ENCODE results near the gene SH2D6.
A peak's percentile ranks its signal among the peaks of the same experiment; 100 is the strongest.

Gene SH2D6

DNA sequence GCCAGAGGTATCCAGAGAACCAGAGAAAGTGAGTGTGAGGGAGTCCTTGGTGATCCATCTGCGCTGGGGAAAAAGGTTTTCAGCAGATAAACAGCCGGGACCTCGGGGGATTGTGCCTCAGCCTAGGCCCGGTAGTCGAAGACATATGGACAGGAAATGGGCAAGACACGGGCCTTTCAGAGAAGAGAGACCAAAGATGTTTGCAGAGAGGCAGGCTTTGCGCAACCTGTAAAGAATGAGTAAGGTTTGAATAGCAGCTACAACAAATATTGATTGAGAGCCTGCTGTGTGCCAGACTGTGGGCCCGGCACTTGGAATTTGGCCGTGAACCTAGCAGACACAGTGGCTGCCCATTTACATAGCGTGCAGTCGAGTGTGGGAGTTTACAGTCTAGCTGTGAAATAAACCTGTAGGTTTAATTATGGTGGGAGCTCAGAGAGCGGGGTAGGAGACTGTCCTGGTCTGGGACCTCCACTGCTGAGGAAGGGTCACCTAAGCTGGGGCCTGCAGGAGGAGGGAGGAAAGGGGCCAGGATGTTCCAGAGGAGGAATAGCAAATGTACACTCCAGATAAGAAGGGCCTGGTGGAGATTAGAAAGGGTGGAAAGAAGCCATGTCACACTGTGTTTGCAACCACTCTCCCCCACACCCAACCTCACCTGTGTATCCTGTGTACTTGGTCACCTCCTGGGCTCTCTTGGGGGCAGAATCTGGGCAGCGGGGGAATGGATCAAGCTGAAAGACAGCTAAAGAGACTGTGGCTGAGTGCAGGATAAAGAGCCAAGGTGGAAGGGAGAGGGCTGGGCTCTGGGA, 3.0 kb downstream of the SH2D6 start:
- DNase-seq: no peak
- H3K27ac Mint-ChIP-seq: peak overlapping the region; percentile 98
- H3K4me1 Mint-ChIP-seq: peaks cover 55% of the 10 kb centered on the region
- H3K27me3 Mint-ChIP-seq (ENCODE audit: low read depth, poor library complexity): peaks cover 4% of the 10 kb centered on the region
- H3K9me3 Mint-ChIP-seq: no peaks in the 10 kb centered on the region
- H3K4me3 Mint-ChIP-seq: peak overlapping the region; percentile 28
- H3K36me3 Mint-ChIP-seq (ENCODE audit: low read depth): no peaks in the 10 kb centered on the region
- TF ChIP-seq, protein P1, sequence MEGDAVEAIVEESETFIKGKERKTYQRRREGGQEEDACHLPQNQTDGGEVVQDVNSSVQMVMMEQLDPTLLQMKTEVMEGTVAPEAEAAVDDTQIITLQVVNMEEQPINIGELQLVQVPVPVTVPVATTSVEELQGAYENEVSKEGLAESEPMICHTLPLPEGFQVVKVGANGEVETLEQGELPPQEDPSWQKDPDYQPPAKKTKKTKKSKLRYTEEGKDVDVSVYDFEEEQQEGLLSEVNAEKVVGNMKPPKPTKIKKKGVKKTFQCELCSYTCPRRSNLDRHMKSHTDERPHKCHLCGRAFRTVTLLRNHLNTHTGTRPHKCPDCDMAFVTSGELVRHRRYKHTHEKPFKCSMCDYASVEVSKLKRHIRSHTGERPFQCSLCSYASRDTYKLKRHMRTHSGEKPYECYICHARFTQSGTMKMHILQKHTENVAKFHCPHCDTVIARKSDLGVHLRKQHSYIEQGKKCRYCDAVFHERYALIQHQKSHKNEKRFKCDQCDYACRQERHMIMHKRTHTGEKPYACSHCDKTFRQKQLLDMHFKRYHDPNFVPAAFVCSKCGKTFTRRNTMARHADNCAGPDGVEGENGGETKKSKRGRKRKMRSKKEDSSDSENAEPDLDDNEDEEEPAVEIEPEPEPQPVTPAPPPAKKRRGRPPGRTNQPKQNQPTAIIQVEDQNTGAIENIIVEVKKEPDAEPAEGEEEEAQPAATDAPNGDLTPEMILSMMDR (IDR thresholded peaks at IDR 0.05): no peak

GRCh38 chr2:85422072-85422457, 3.6 kb downstream of the SH2D6 start:
- TF ChIP-seq, protein P1 (IDR thresholded peaks at IDR 0.05): no peak
- peaks cover 55% of the 10 kb centered on the region for H3K4me1 Mint-ChIP-seq
- no peaks in the 10 kb centered on the region for H3K36me3 Mint-ChIP-seq (ENCODE audit: low read depth)
- H3K27me3 Mint-ChIP-seq (ENCODE audit: low read depth, poor library complexity): peaks cover 4% of the 10 kb centered on the region
- H3K27ac Mint-ChIP-seq: peak overlapping the region; percentile 98
- H3K9me3 Mint-ChIP-seq: no peaks in the 10 kb centered on the region
- H3K4me3 Mint-ChIP-seq: no peak overlapping the region
- DNase-seq: no peak

GRCh38 chr2:85423525-85423924, 5.0 kb downstream of the SH2D6 start:
- Mint-ChIP-seq H3K36me3 (ENCODE audit: low read depth) (no peaks in the 10 kb centered on the region), H3K27ac (peak overlapping the region; percentile 54), H3K4me3 (no peak overlapping the region), H3K4me1 (peaks cover 61% of the 10 kb centered on the region), H3K27me3 (ENCODE audit: low read depth, poor library complexity) (no peaks in the 10 kb centered on the region), H3K9me3 (no peaks in the 10 kb centered on the region)
- TF ChIP-seq, protein P1 (IDR thresholded peaks at IDR 0.05): no peak
- DNase-seq: no peak

DNA sequence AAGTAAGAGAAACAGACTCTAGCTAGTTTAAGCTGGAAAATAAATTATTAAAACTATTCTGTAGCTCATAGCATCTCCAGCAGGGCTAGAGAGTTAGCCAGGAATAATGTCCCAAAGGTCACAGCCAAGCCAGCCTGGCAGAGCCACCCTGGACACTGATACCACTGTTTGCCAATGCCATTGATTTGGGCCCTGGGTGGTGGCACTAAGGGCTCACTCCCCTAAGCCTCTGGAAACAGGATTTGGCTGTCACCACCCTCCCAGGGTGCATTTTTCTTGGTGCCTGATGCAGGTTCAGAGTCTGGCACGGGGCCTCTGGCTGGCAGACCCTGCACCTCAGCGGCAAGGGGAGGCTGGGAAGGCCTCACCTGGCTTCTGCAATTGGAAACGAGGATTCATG, 7.1 kb downstream of the SH2D6 start:
- DNase-seq: no peak
- H3K36me3 Mint-ChIP-seq (ENCODE audit: low read depth): no peaks in the 10 kb centered on the region
- no peaks in the 10 kb centered on the region for H3K9me3 Mint-ChIP-seq
- no peak overlapping the region for H3K27ac Mint-ChIP-seq
- H3K4me3 Mint-ChIP-seq: no peak overlapping the region
- peaks cover 3% of the 10 kb centered on the region for H3K27me3 Mint-ChIP-seq (ENCODE audit: low read depth, poor library complexity)
- TF ChIP-seq, protein P1 (IDR thresholded peaks at IDR 0.05): no peak
- H3K4me1 Mint-ChIP-seq: peaks cover 60% of the 10 kb centered on the region

DNA sequence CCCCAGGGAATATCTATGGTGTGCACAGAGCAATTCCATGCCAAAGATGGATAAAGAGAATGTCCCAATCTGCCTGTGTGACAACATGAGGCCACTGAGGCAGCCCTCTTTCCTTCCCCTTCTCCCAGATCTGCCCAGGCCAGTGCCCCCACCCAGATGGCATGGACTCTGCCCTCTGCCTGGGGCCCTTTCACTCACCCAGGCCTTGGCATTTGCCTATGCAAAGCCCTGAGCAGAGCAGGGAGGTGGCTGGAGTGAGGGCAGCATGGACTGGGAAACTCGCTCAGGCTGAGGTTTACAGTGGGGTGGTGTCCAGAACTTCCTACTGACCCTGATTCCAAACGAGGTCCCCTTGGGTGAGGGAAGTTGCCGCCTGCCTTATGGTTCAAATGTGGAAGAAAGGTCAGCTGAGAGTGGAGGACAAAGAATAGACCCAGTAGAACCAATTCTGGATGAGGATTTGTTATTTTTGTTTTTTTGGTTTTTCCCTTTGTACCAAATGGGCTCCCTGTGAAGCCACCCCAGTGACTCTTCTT, 8.9 kb downstream of the SH2D6 start:
- Mint-ChIP-seq H3K4me3 (no peak overlapping the region), H3K27ac (no peak overlapping the region), H3K4me1 (peaks cover 56% of the 10 kb centered on the region), H3K9me3 (no peaks in the 10 kb centered on the region), H3K27me3 (ENCODE audit: low read depth, poor library complexity) (peaks cover 3% of the 10 kb centered on the region), H3K36me3 (ENCODE audit: low read depth) (no peaks in the 10 kb centered on the region)
- TF ChIP-seq, protein P1 (IDR thresholded peaks at IDR 0.05): no peak
- DNase-seq: no peak
